ENCODE results near the gene TAF15.

DNA sequence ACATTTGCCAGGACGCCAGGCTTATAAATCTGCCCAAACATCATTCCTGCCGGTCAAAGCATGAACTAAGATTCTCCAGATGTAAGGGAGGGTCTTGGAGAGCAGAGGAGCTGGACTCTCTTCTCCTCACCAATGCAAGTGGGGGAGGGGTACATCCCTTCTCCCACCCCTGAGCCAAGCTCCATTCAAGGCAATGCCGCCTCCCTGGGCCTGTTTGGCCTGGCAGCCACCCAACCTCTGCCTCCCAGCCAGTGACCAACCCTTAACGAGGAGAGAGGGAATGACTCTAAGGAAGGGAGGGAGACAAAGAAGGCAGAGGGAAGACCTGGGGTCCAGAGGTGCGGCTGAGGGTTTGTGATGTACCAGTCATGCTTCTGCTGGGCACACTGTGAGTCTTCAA lies 34.8 kb upstream of the TAF15 start:
- TF ChIP-seq POLR2A (IDR thresholded peaks at IDR 0.05), result no peak
- TF ChIP-seq, protein P1, sequence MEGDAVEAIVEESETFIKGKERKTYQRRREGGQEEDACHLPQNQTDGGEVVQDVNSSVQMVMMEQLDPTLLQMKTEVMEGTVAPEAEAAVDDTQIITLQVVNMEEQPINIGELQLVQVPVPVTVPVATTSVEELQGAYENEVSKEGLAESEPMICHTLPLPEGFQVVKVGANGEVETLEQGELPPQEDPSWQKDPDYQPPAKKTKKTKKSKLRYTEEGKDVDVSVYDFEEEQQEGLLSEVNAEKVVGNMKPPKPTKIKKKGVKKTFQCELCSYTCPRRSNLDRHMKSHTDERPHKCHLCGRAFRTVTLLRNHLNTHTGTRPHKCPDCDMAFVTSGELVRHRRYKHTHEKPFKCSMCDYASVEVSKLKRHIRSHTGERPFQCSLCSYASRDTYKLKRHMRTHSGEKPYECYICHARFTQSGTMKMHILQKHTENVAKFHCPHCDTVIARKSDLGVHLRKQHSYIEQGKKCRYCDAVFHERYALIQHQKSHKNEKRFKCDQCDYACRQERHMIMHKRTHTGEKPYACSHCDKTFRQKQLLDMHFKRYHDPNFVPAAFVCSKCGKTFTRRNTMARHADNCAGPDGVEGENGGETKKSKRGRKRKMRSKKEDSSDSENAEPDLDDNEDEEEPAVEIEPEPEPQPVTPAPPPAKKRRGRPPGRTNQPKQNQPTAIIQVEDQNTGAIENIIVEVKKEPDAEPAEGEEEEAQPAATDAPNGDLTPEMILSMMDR (IDR thresholded peaks at IDR 0.05), result no peak

All from prostate gland (tissue), 2 donors.